Stimulated activated naive B cell treated with anti-CD40 and anti-IgM and Interleukin-4, amounts not matched to agents 10 μg/mL and 1 μg/mL and 100 μg/mL, for 72 hours (primary cell): ENCODE data around the gene EXD3.
A peak's percentile ranks its signal among the peaks of the same experiment; 100 is the strongest.

ENCODE experiments used
- ATAC-seq, 2 donors: fragments of 150-1000 bp; cut with Tn5 transposase; replicated peaks; 2 replicates each; pipeline ENCODE4 v1.10.0; 2021; ENCODE audit warnings: moderate library complexity in 1 of 2
- DNase-seq: peaks from one replicate; pipeline ENCODE4 v3.0.0; 2021
- H3K27ac Mint-ChIP-seq: one replicate; pipeline ENCODE4 v1.8.0; 2022; ENCODE audit warnings: mild to moderate bottlenecking, mixed read lengths
- H3K27me3 Mint-ChIP-seq, 2 donors: one replicate each; pipeline ENCODE4 v1.8.0; 2022; ENCODE audit warnings: mixed read lengths in 2 of 2
- H3K36me3 Mint-ChIP-seq, 2 donors: one replicate each; pipeline ENCODE4 v1.8.0; 2022; ENCODE audit warnings: mixed read lengths in 2 of 2, mild to moderate bottlenecking in 1 of 2
- H3K4me1 Mint-ChIP-seq, 2 donors: one replicate each; pipeline ENCODE4 v1.8.0; 2022; ENCODE audit warnings: mixed read lengths in 2 of 2, mild to moderate bottlenecking in 1 of 2
- H3K4me3 Mint-ChIP-seq, 2 donors: one replicate each; pipeline ENCODE4 v1.8.0; 2022; ENCODE audit warnings: mild to moderate bottlenecking in 2 of 2, mixed read lengths in 2 of 2, moderate library complexity in 1 of 2
- H3K9me3 Mint-ChIP-seq, 2 donors: one replicate each; pipeline ENCODE4 v1.8.0; 2022; ENCODE audit warnings: mixed read lengths in 2 of 2, mild to moderate bottlenecking in 1 of 2

EXD3 gene

DNA sequence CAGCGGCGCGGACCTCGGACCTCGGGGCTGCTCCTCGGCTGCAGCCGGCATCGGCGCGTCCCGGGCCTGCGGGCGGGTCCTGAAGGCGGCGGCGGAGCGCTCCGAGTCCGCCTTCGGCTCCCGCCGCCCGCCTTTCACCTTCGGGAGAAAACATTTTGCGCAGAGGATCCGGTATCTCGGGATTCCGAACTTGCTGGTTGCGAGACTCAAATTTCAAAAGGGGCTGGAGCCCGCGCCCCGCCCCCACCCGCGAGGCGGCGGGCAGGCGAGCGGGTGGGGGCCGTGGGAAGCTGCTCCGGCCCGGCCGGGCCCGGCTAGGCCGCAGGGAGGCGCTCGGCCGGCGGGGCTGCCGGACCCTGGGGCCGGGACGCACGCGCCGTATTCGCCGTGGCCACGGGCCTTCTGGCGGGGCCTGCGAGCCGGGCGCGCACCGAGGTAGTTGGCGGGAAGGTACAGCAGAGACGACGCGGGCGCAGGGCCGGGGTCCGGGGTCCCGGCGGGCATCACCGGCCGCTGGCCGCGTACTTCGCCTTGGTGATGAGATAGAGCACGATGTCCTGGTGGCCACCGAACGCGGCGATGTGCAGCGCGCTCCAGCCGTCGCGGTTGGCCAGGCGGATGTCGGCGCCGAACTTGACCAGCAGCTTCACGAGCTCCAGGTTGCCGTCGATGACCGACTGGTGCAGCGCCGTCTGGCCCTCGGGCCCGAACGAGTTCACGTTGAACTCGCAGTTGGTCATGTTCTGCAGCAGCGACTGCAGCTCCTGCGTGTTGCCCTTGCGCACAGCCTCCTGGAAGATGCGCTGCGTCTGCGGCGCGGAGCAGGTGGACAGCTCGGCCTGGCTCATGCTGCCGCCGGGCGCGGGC is 121.6 kb downstream of the EXD3 start:
- H3K27ac Mint-ChIP-seq: peak overlapping the region; percentile 79
- H3K4me3 Mint-ChIP-seq: peak overlapping the region; percentile 78 to 82
- H3K9me3 Mint-ChIP-seq: no peaks in the 10 kb centered on the region
- H3K4me1 Mint-ChIP-seq: peaks cover 15 to 41% of the 10 kb centered on the region in 2 donors
- DNase-seq: no peak
- peak; percentile 20 to 26 for ATAC-seq
- H3K36me3 Mint-ChIP-seq: no peaks in the 10 kb centered on the region
- peaks cover 24 to 40% of the 10 kb centered on the region in 2 donors for H3K27me3 Mint-ChIP-seq

- DNase-seq: no peak
- H3K36me3 Mint-ChIP-seq: no peaks in the 10 kb centered on the region
- H3K9me3 Mint-ChIP-seq: no peaks in the 10 kb centered on the region
- peaks cover 15 to 38% of the 10 kb centered on the region in 2 donors for H3K4me1 Mint-ChIP-seq
- H3K27ac Mint-ChIP-seq: peak overlapping the region; percentile 76
- no peak for ATAC-seq
- peak overlapping the region; percentile 78 to 82 for H3K4me3 Mint-ChIP-seq
- H3K27me3 Mint-ChIP-seq: peaks cover 24 to 37% of the 10 kb centered on the region in 2 donors
These were observed 122.3 kb downstream of the EXD3 start for GRCh38 chr9:137300567-137301080.

- H3K4me1 Mint-ChIP-seq: peaks cover 12 to 32% of the 10 kb centered on the region in 2 donors
- no peaks in the 10 kb centered on the region for H3K36me3 Mint-ChIP-seq
- no peak overlapping the region for H3K27ac Mint-ChIP-seq
- H3K4me3 Mint-ChIP-seq: peak overlapping the region in 1 of 2 donors; percentile 50
- DNase-seq (no peak), ATAC-seq (no peak)
- H3K27me3 Mint-ChIP-seq: peaks cover 24 to 34% of the 10 kb centered on the region in 2 donors
- no peaks in the 10 kb centered on the region for H3K9me3 Mint-ChIP-seq
These were observed 123.0 kb downstream of the EXD3 start for GRCh38 chr9:137299938-137300337.

GRCh38 chr9:137299203-137299565 is 123.8 kb downstream of the EXD3 start:
- no peak for DNase-seq
- Mint-ChIP-seq H3K4me3 (no peak overlapping the region), H3K27ac (no peak overlapping the region), H3K4me1 (peaks cover 14 to 35% of the 10 kb centered on the region in 2 donors), H3K36me3 (no peaks in the 10 kb centered on the region), H3K9me3 (no peaks in the 10 kb centered on the region), H3K27me3 (peaks cover 28 to 41% of the 10 kb centered on the region in 2 donors)
- no peak for ATAC-seq

GRCh38 chr9:137298401-137299202 is 124.4 kb downstream of the EXD3 start:
- Mint-ChIP-seq H3K4me3 (no peak overlapping the region), H3K27me3 (peaks cover 31 to 43% of the 10 kb centered on the region in 2 donors), H3K36me3 (no peaks in the 10 kb centered on the region), H3K9me3 (no peaks in the 10 kb centered on the region), H3K27ac (no peak overlapping the region), H3K4me1 (peaks cover 14 to 32% of the 10 kb centered on the region in 2 donors)
- DNase-seq: no peak
- no peak for ATAC-seq

DNA sequence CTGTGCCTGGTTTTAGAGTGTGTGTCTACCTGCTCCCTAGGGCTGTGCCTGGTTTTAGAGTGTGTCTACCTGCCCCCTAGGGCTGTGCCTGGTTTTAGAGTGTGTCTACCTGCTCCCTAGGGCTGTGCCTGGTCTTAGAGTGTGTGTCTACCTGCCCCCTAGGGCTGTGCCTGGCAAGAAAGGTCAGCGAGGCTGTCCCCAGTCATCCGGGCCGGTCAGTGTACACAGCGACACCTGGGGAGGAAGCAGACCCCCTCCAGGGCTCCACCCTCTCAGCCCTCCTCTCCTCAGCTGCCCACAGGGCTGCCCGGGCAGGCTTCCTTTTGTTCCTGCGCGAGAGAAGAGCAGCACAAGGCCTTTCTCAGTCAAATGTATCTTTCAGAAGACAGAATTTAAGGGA is 125.0 kb downstream of the EXD3 start:
- DNase-seq: no peak
- Mint-ChIP-seq H3K27me3 (peaks cover 35 to 49% of the 10 kb centered on the region in 2 donors), H3K4me3 (no peak overlapping the region), H3K36me3 (no peaks in the 10 kb centered on the region), H3K4me1 (peaks cover 14 to 27% of the 10 kb centered on the region in 2 donors), H3K9me3 (no peaks in the 10 kb centered on the region), H3K27ac (no peak overlapping the region)
- no peak for ATAC-seq

GRCh38 chr9:137296670-137297664 is 126.0 kb downstream of the EXD3 start:
- Mint-ChIP-seq H3K36me3 (no peaks in the 10 kb centered on the region), H3K27me3 (peaks cover 35 to 49% of the 10 kb centered on the region in 2 donors), H3K4me3 (peak overlapping the region; percentile 74 to 84), H3K4me1 (peaks cover 14 to 27% of the 10 kb centered on the region in 2 donors), H3K27ac (no peak overlapping the region), H3K9me3 (no peaks in the 10 kb centered on the region)
- ATAC-seq (no peak), DNase-seq (no peak)

DNA sequence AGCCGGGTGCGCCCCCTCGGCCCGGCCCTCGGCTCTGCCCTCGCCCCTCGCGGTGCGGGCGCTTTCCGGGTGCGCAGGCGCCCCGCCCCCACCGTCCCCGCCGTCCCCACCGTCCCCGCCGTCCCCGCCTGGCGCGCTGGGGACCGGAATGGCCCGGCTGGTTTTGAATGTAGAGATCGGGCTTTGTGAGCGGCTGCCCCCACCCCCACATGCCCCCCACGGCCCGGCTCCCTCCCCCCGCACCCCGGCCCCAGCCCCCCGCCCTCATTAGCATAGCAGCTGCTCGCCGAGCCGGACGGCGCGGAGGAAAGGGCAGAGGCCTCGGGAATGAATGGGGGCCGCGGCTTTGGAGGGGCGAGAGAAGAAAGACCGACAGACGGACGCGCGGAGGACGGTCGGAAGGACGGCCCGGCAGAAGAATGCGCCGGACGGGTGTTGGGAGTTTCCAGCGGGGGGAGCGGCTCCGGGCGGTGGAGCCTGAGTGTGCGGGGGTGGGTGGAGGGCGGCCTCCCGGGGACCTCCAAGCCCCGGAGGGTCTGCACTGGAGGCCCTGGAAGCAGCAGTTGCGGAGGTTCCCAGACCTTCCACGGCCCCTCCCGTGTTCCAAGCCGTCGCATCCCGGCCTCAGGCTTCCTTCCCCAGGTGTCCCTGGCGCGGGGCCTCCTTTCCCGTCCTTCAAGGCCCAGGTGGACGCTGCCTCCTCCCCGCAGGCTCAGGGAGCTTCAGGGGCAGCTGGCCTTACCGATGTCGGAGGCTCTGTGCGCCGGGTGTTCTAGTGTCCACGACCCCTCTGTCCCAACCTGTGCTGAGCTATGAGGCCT is 126.9 kb downstream of the EXD3 start:
- no peak for DNase-seq

DNA sequence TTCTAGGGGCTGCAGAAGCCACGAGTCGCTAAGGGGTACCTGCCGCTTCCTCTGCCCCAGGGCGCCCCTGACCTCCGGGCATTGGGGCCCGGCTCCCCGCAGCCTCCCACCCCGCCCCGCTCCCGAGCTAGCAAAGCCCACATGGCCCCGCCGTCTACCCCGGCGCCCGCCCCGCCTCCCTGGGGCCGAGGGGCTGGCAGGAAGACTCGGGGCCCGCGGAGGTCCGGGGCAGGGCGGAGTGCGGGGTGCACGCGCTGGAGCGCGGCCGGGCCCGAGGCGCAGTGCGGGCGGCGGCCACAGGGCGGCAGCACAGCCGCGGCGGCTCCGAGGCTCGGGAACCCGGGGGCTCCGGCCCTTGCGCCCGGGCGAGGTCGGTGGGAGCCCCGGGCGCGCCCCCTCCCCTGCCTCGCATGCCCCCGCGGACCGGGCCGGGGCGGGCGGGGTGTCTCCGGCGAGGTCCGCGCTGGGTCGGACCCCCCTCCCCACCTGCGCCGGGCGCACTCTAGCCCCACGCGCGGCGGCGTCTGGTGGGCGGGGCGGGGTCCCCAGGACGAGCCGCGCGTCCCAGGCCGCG is 127.6 kb downstream of the EXD3 start:
- Mint-ChIP-seq H3K4me3 (peak overlapping the region; percentile 46 to 68), H3K36me3 (no peaks in the 10 kb centered on the region), H3K27me3 (peaks cover 31 to 49% of the 10 kb centered on the region in 2 donors), H3K9me3 (no peaks in the 10 kb centered on the region), H3K4me1 (peaks cover 11 to 21% of the 10 kb centered on the region in 2 donors), H3K27ac (no peak overlapping the region)
- peak; percentile 81 to 85 for ATAC-seq
- DNase-seq: no peak

More for the DNA sequence above, 126.9 kb downstream of the EXD3 start:
- peaks cover 35 to 49% of the 10 kb centered on the region in 2 donors for H3K27me3 Mint-ChIP-seq
- no peaks in the 10 kb centered on the region for H3K9me3 Mint-ChIP-seq
- ATAC-seq: no peak
- peak overlapping the region; percentile 74 to 84 for H3K4me3 Mint-ChIP-seq
- H3K27ac Mint-ChIP-seq: no peak overlapping the region
- H3K4me1 Mint-ChIP-seq: peaks cover 14 to 27% of the 10 kb centered on the region in 2 donors
- H3K36me3 Mint-ChIP-seq: no peaks in the 10 kb centered on the region

- H3K4me1 Mint-ChIP-seq: peaks cover 11 to 21% of the 10 kb centered on the region in 2 donors
- H3K9me3 Mint-ChIP-seq: no peaks in the 10 kb centered on the region
- H3K27ac Mint-ChIP-seq: peak overlapping the region; percentile 76
- ATAC-seq (peak; percentile 36 to 38), DNase-seq (no peak)
- peak overlapping the region; percentile 60 to 68 for H3K4me3 Mint-ChIP-seq
- H3K36me3 Mint-ChIP-seq: no peaks in the 10 kb centered on the region
- peaks cover 26 to 49% of the 10 kb centered on the region in 2 donors for H3K27me3 Mint-ChIP-seq
These were observed 128.2 kb downstream of the EXD3 start for GRCh38 chr9:137294681-137295237.

GRCh38 chr9:137294091-137294680 is 128.8 kb downstream of the EXD3 start:
- H3K36me3 Mint-ChIP-seq: no peaks in the 10 kb centered on the region
- H3K4me3 Mint-ChIP-seq: peak overlapping the region; percentile 60 to 68
- peaks cover 11 to 21% of the 10 kb centered on the region in 2 donors for H3K4me1 Mint-ChIP-seq
- ATAC-seq (peak; percentile 73 to 77), DNase-seq (no peak)
- no peaks in the 10 kb centered on the region for H3K9me3 Mint-ChIP-seq
- H3K27ac Mint-ChIP-seq: peak overlapping the region; percentile 76
- peaks cover 26 to 47% of the 10 kb centered on the region in 2 donors for H3K27me3 Mint-ChIP-seq

DNA sequence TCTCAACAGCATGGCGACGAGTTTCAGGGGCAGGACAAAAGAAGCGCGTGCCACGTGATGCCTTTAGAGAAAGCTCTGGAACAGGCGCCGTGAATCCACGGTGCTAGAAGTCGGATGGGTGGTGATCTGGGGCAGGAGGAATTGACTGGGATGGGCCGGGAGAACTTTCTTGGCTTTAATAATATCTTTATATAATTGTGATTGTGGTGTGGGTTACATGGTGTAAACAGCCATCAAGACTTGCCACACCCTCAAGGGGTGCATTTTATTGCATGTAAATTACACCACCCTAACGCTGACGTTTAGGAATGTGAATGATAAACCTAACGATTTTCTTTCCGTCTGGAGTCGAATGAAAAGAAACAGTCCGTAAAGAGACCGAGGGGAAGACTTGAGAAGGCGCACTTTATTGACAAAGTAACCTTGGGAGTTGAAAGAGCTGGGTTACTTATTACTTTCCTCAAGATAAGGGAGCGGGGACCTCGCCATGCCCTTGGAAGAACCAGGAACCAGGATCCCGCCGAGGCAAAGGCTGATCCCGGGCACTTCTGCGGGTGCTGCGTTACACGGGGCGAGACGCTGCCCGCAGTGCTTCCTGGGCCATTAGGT is 129.4 kb downstream of the EXD3 start:
- ATAC-seq (no peak), DNase-seq (no peak)
- Mint-ChIP-seq H3K27ac (no peak overlapping the region), H3K4me3 (no peak overlapping the region), H3K4me1 (peaks cover 11 to 21% of the 10 kb centered on the region in 2 donors), H3K9me3 (no peaks in the 10 kb centered on the region), H3K36me3 (no peaks in the 10 kb centered on the region), H3K27me3 (peaks cover 24 to 41% of the 10 kb centered on the region in 2 donors)
